ENCODE measurements around the gene SORCS2. TPM values are rescaled to one million over a fixed set of nuclear protein-coding genes. Genes with fewer than 3 reads are reported as not detected.

The SORCS2 gene
- total RNA-seq, 1 donor from 2014 or later, result not detected

GRCh38 chr4:7764466-7764865 lies 572.1 kb downstream of the SORCS2 start:
- H3K27ac Mint-ChIP-seq, result no peak overlapping the region
- intact Hi-C loops (cut with micrococcal nuclease), result no loop called here
- DNase-seq (ENCODE audit: low spot score), result no peak
- peaks cover 3% of the 10 kb centered on the region for H3K36me3 Mint-ChIP-seq (ENCODE audit: low read depth)
- H3K27me3 Mint-ChIP-seq (ENCODE audit: insufficient read depth), result no peaks in the 10 kb centered on the region
- H3K9me3 Mint-ChIP-seq, result no peaks in the 10 kb centered on the region
- peaks cover 17% of the 10 kb centered on the region for H3K4me1 Mint-ChIP-seq (ENCODE audit: low read depth)
- H3K4me3 Mint-ChIP-seq, result no peak overlapping the region

DNA sequence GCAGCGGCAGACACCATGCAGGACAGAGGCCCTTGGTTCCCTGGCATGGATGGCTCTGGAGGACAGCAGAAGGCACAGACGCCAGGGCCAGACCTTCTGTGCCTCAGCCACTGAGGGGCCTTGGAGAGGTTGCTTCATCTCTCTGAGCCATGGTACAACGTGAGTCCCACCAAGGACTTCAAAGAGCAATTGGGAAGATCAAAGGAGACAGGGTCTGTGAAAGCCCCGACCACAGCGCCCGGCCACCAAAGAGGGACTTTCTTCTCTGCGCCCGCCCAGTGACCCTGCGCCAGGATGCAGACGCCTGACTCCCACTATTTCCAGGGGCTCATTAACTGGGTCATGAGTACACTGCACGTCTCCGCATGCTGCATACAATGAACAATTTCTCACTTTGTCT lies 573.3 kb downstream of the SORCS2 start:
- H3K27ac Mint-ChIP-seq, result no peak overlapping the region
- H3K27me3 Mint-ChIP-seq (ENCODE audit: insufficient read depth), result no peaks in the 10 kb centered on the region
- no peak overlapping the region for H3K4me3 Mint-ChIP-seq
- no peaks in the 10 kb centered on the region for H3K9me3 Mint-ChIP-seq
- no peak for DNase-seq (ENCODE audit: low spot score)
- peaks cover 17% of the 10 kb centered on the region for H3K4me1 Mint-ChIP-seq (ENCODE audit: low read depth)
- peaks cover 3% of the 10 kb centered on the region for H3K36me3 Mint-ChIP-seq (ENCODE audit: low read depth)
- intact Hi-C loops (cut with micrococcal nuclease), result no loop called here

DNA sequence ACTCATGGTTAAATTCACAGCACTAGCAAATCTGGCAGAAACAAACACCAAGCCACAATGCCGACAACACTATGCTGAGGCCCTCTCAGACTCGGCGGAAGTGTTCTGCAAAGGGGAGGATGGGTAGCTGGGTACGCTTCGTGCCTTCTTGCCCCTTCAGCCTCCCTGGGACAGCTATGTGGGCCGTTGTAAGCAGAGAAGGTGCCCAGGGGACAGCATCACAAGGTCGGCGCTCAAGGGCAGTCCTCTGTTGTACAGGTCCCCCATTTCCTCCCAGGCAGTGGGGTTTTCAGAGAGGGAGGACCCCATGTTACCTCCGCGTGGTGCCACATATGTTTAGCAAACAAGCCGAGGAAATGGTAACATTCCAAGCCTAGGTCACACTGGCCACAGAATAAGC lies 573.7 kb downstream of the SORCS2 start:
- no peaks in the 10 kb centered on the region for H3K9me3 Mint-ChIP-seq
- intact Hi-C loops (cut with micrococcal nuclease), result no loop called here
- no peak overlapping the region for H3K4me3 Mint-ChIP-seq

DNA sequence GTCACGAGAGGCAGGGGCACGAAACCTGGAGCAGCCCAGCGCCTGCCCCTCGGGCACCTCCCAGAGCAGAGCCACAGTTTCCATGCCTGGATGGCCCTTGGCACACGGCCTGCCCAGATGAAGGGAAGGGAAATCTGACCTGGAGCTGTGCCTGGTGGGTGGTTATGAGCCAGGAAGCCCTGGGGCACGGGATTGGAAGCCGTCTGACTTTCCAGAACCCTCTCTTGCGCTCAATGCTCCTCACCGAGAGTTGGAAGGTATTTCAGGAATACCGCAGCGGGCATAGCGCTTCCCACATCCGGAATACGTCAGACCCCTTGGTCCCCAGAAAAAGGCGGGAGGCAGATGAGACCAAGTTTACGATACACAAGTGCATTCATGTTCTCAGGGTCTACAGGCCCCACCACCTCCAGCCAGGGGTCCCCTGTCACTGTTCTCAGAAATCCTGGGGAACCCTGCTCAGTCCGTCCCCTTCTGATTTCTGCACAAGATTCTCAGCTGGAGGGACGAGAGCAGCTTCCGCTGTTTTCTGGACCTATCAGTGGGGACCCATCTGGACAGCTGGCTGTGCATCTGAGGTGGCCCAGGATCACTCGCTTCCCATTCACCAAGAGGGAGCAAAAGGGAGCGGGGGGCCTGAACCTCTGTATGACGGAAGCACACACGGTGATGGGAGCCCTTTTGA lies 574.5 kb downstream of the SORCS2 start:
- intact Hi-C loops (cut with micrococcal nuclease), result no loop called here
- Mint-ChIP-seq H3K27ac (no peak overlapping the region), H3K4me3 (no peak overlapping the region), H3K9me3 (no peaks in the 10 kb centered on the region), H3K4me1 (ENCODE audit: low read depth) (peaks cover 23% of the 10 kb centered on the region), H3K27me3 (ENCODE audit: insufficient read depth) (peaks cover 2% of the 10 kb centered on the region), H3K36me3 (ENCODE audit: low read depth) (peaks cover 5% of the 10 kb centered on the region)
- no peak for DNase-seq (ENCODE audit: low spot score)

More for the DNA sequence above, 573.7 kb downstream of the SORCS2 start:
- peaks cover 2% of the 10 kb centered on the region for H3K27me3 Mint-ChIP-seq (ENCODE audit: insufficient read depth)
- peaks cover 3% of the 10 kb centered on the region for H3K36me3 Mint-ChIP-seq (ENCODE audit: low read depth)
- no peak overlapping the region for H3K27ac Mint-ChIP-seq
- H3K4me1 Mint-ChIP-seq (ENCODE audit: low read depth), result peaks cover 21% of the 10 kb centered on the region
- no peak for DNase-seq (ENCODE audit: low spot score)

DNA sequence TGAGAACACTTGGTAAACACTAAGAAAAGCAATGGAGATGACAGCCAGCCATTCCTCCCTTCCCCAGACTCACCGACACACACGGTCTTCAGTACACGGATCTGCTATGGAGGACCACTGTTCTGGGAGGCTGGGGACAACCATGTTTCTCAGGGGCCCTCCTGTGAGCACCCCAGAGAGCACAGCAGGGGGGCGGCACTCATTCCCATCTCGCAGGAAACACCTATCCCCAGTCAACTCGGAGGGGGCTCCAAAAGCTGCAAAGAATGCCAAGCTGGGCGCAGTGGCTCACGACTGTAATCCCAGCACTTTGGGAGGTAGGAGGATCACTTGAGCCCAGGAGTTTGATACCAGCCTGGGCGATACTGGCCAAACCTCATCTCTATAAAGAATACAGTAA lies 575.2 kb downstream of the SORCS2 start:
- H3K9me3 Mint-ChIP-seq, result no peaks in the 10 kb centered on the region
- H3K27ac Mint-ChIP-seq, result no peak overlapping the region
- intact Hi-C loops (cut with micrococcal nuclease), result no loop called here
- H3K4me3 Mint-ChIP-seq, result no peak overlapping the region
- peaks cover 2% of the 10 kb centered on the region for H3K27me3 Mint-ChIP-seq (ENCODE audit: insufficient read depth)
- no peak for DNase-seq (ENCODE audit: low spot score)
- H3K36me3 Mint-ChIP-seq (ENCODE audit: low read depth), result peaks cover 7% of the 10 kb centered on the region
- H3K4me1 Mint-ChIP-seq (ENCODE audit: low read depth), result peaks cover 22% of the 10 kb centered on the region

GRCh38 chr4:7767966-7768365 lies 575.6 kb downstream of the SORCS2 start:
- Mint-ChIP-seq H3K27ac (no peak overlapping the region), H3K4me1 (ENCODE audit: low read depth) (peaks cover 22% of the 10 kb centered on the region), H3K9me3 (no peaks in the 10 kb centered on the region), H3K27me3 (ENCODE audit: insufficient read depth) (peaks cover 2% of the 10 kb centered on the region), H3K4me3 (no peak overlapping the region), H3K36me3 (ENCODE audit: low read depth) (peaks cover 10% of the 10 kb centered on the region)
- intact Hi-C loops (cut with micrococcal nuclease), result no loop called here
- DNase-seq (ENCODE audit: low spot score), result no peak

GRCh38 chr4:7768736-7769135 lies 576.4 kb downstream of the SORCS2 start:
- Mint-ChIP-seq H3K9me3 (no peaks in the 10 kb centered on the region), H3K4me3 (no peak overlapping the region), H3K27me3 (ENCODE audit: insufficient read depth) (peaks cover 2% of the 10 kb centered on the region), H3K4me1 (ENCODE audit: low read depth) (peaks cover 22% of the 10 kb centered on the region), H3K27ac (no peak overlapping the region), H3K36me3 (ENCODE audit: low read depth) (peaks cover 10% of the 10 kb centered on the region)
- intact Hi-C loops (cut with micrococcal nuclease), result no loop called here
- DNase-seq (ENCODE audit: low spot score), result no peak

- Mint-ChIP-seq H3K4me3 (no peak overlapping the region), H3K9me3 (no peaks in the 10 kb centered on the region), H3K36me3 (ENCODE audit: low read depth) (peaks cover 10% of the 10 kb centered on the region), H3K4me1 (ENCODE audit: low read depth) (peaks cover 22% of the 10 kb centered on the region), H3K27ac (no peak overlapping the region), H3K27me3 (ENCODE audit: insufficient read depth) (peaks cover 2% of the 10 kb centered on the region)
- intact Hi-C loops (cut with micrococcal nuclease), result loop anchor here (1.0 kb wide), 2 partner anchors 33 to 218 kb away; no protein-coding TSS in a partner anchor
- no peak for DNase-seq (ENCODE audit: low spot score)
These were observed 577.3 kb downstream of the SORCS2 start for GRCh38 chr4:7769396-7770223.

DNA sequence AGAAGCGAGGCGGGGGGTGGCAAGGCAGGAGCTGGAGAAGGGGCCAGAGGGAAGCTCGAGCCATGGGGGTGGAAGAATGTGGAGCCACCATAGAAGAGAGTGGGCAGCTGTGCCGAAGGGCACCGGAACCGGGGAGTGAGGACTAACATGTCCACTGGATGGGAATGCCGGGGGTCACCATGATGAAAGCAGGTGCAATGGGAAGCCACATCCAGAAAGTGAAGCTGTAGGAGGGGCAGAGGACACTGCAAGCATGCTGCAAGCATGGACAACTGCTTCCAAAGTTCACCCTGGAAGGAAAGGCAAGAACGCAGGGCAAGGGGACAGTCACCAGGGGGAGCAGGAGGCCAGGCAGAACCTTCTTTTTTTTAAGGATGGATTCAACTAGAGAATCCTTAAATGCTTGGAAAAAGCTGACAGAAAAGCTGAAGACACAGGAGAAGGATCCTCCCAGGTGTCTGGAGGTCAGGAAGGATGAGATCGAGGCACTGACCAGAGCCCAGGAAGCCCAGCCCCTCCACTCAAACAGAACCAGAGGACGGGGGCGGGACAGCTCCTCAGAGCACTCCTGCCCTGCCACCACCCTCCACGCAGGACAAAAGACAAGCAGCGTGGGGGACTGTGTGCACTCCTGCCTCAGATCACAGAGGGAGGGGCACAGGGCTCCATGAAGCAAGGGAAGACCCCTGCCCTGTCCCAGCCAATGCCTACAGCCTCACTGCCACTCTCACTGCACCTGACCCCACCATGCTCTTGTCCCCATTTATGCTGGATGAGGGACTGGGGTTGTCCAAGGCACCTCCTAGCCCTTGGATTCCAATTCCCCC lies 578.1 kb downstream of the SORCS2 start:
- Mint-ChIP-seq H3K27me3 (ENCODE audit: insufficient read depth) (peaks cover 2% of the 10 kb centered on the region), H3K9me3 (no peaks in the 10 kb centered on the region), H3K4me1 (ENCODE audit: low read depth) (peaks cover 22% of the 10 kb centered on the region), H3K36me3 (ENCODE audit: low read depth) (peaks cover 10% of the 10 kb centered on the region), H3K4me3 (no peak overlapping the region), H3K27ac (peak overlapping the region; percentile 19)
- DNase-seq (ENCODE audit: low spot score), result no peak
- intact Hi-C loops (cut with micrococcal nuclease), result loop anchor here (1.0 kb wide), 2 partner anchors 32 to 217 kb away; no protein-coding TSS in a partner anchor

- H3K36me3 Mint-ChIP-seq (ENCODE audit: low read depth), result peaks cover 10% of the 10 kb centered on the region
- intact Hi-C loops (cut with micrococcal nuclease), result no loop called here
- H3K27me3 Mint-ChIP-seq (ENCODE audit: insufficient read depth), result peaks cover 2% of the 10 kb centered on the region
- H3K9me3 Mint-ChIP-seq, result no peaks in the 10 kb centered on the region
- no peak overlapping the region for H3K27ac Mint-ChIP-seq
- peaks cover 22% of the 10 kb centered on the region for H3K4me1 Mint-ChIP-seq (ENCODE audit: low read depth)
- no peak overlapping the region for H3K4me3 Mint-ChIP-seq
- DNase-seq (ENCODE audit: low spot score), result peak; percentile 20
These were observed 578.7 kb downstream of the SORCS2 start for GRCh38 chr4:7771056-7771455.

DNA sequence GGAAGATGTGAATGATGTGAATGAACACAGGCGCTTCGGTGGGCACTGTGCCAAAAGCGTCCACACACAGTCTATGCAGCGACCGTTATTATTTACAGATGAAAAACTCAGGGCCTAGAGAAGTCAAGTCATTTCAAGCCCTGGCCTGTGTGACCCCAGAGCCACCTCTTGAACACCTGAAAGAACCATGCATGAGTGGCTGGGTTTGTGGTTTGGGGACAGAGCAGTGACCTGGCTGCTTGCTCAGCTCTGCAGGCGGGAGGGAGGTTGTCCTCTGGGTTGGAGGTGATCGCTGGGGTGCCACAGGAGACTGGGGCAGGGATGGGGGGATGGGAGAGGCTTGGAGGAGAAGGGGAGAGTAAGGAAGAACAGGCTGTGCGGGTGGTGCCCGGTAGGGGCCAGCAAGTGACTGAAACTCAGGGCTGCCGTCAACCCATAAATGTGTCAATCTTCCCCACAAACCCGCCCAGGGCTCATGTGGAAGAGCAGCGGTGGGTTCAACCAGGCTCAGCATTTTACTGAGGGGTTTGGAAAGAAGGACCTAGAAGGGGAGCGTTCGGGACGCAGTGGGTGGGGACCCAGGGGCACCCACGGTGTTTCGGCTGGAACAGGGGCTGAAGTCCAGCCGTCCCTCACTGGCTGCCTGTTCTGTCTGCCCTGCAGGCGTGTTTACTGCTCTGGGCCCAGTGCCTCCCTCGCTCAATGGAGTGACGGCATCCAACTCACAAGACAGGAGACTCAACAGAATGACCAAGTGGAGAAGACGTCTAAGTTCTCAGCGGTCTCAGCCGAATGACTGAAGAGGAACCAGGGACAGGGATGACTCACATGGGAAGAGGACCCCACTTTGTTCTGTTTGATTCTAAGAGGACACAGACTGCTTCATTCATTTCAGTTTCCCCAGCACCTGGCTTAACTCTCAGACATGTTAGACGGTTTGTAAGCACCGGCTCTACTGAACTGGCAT lies 579.5 kb downstream of the SORCS2 start:
- DNase-seq (ENCODE audit: low spot score), result no peak
- intact Hi-C loops (cut with micrococcal nuclease), result no loop called here
- Mint-ChIP-seq H3K4me3 (no peak overlapping the region), H3K36me3 (ENCODE audit: low read depth) (peaks cover 10% of the 10 kb centered on the region), H3K9me3 (no peaks in the 10 kb centered on the region), H3K27ac (peak overlapping the region; percentile 71), H3K27me3 (ENCODE audit: insufficient read depth) (peaks cover 2% of the 10 kb centered on the region), H3K4me1 (ENCODE audit: low read depth) (peaks cover 22% of the 10 kb centered on the region)

Measured in activated T-helper 1 cell treated with anti-CD3 and anti-CD28 coated beads, Interleukin-12 subunit alpha, Interleukin-12 subunit beta, Interleukin-2, Interleukin-4 antibody, amounts not matched to agents 30 ng/mL and 10 ng/mL and 1 ng/mL, durations not matched to agents 14 hours and 24 hours and 36 hours (primary cell).